H1 (cell line): ENCODE data around the gene SPTBN5. TPM values are rescaled to one million over a fixed set of nuclear protein-coding genes. Genes with fewer than 3 reads are reported as not detected.

ENCODE experiments used
- CEBPB ChIP-seq: IDR thresholded peaks from 2 replicates; pipeline ENCODE4 v1.6.1; 2012; ENCODE audit warnings: low read depth, low read length
- JUN ChIP-seq: IDR thresholded peaks from 2 replicates; pipeline ENCODE4 v1.6.1; 2011; ENCODE audit warnings: low read depth, mild to moderate bottlenecking, improper control_type of control experiment, low read length
- RBBP5 ChIP-seq: IDR thresholded peaks from 2 replicates; pipeline ENCODE4 v1.7.1; 2012; ENCODE audit warnings: low read depth, mild to moderate bottlenecking, inconsistent platforms, low read length, moderate library complexity, borderline replicate concordance
- RXRA ChIP-seq: IDR thresholded peaks from 2 replicates; pipeline ENCODE4 v1.6.1; 2011; ENCODE audit warnings: low read depth, mild to moderate bottlenecking, low read length, moderate library complexity; ENCODE audit not compliant: insufficient read depth
- SAP30 ChIP-seq: fragments of 300-600 bp; sonication (generic); IDR thresholded peaks from 2 replicates; pipeline ENCODE4 v1.7.1; 2012; ENCODE audit warnings: low read length, moderate library complexity, mild to moderate bottlenecking, inconsistent platforms; ENCODE audit not compliant: insufficient read depth, insufficient replicate concordance
- SIRT6 ChIP-seq: IDR thresholded peaks from one replicate; pipeline ENCODE4 v1.7.1; 2012; ENCODE audit warnings: low read length, inconsistent platforms
- SUZ12 ChIP-seq: fragments of 200-600 bp; sonication (generic); IDR thresholded peaks from 2 replicates; pipeline ENCODE4 v1.6.1; 2012; ENCODE audit warnings: mild to moderate bottlenecking, inconsistent platforms, low read length, moderate library complexity, mixed read lengths
- USF2 ChIP-seq: IDR thresholded peaks from 2 replicates; pipeline ENCODE4 v1.6.1; 2011; ENCODE audit warnings: low read length, improper control_type of control experiment
- polyA plus RNA-seq, 7 experiments: library from polyadenylated mRNA; depleted of rRNA in 3 of 7; stranded (reverse) in 5 of 7; unstranded in 2 of 7; fragments of >200 nt in 5 of 7; fragments of 200-250 nt in 2 of 7; gene quantifications; 1 replicate in 5 of 7; 2 replicates in 1 of 7; 4 replicates in 1 of 7; pipeline versions ENCODE4 v1.2.1 to v1.2.3, GENCODE V29; 2011 to 2013; ENCODE audit warnings: missing spikeins in 2 of 7, mixed read lengths in 2 of 7
- total RNA-seq: library from RNA; stranded (reverse); fragmentation: NEBNext Ultra II Directional; extraction: Animal tissue kit (Norgen Biotek cat#: 25700); gene quantifications from 2 replicates; pipeline ENCODE4 v1.2.1, GENCODE V29; 2021
- TF ChIP-seq, protein P1 (sequence below): IDR thresholded peaks from 2 replicates; pipeline ENCODE4 v1.6.1; 2011; ENCODE audit warnings: low read depth, mild to moderate bottlenecking, low read length; ENCODE audit not compliant: insufficient read depth

SPTBN5 gene
- total and polyA plus RNA-seq, 2 of the 8 experiments (the other 6 are each of a cell fraction or from before 2014, with no cell fraction given): 0.32 to 0.84 TPM

GRCh38 chr15:41844814-41845213 is 49.0 kb downstream of the SPTBN5 start (continued):
- TF ChIP-seq RBBP5 (no peak), CEBPB (no peak), RXRA (no peak), SIRT6 (no peak), USF2 (no peak), SAP30 (no peak), SUZ12 (no peak), JUN (no peak)
- TF ChIP-seq, protein P1, sequence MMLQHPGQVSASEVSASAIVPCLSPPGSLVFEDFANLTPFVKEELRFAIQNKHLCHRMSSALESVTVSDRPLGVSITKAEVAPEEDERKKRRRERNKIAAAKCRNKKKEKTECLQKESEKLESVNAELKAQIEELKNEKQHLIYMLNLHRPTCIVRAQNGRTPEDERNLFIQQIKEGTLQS: no peak
- TF ChIP-seq, all 59 proteins: peak for 0
